Measurements from ENCODE around the gene BCL6. TPM values are rescaled to one million over a fixed set of nuclear protein-coding genes. Genes with fewer than 3 reads are reported as not detected.

The BCL6 gene
- total RNA-seq, 1 experiment from 2014 or later, result 10.4 TPM

DNA sequence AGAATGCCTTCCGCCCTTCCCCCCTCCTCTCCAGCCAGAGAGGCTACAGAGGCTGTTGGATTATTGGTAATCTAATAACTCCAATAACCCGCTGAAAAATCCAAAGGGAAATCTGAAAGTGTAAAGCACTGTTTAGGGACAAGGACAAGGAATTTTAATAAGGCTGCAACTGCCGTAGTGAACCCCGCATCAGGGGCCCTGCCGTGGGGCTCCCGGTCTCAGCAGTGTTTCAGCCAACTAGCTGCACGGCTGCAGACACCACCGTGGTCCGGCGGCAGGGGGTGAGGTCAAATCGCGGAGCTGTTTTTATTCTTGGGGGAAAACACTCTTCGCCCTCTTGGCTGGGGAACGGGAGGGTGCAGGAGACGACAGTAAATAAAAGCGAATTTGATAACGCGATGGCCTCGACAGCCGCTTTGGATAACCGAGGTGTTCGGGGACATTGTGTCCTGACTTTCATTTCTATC, 6.1 kb downstream of the BCL6 start:
- DNase-seq (ENCODE audit: low read depth), result no peak

GRCh38 chr3:187738331-187739093, 6.8 kb downstream of the BCL6 start:
- peak; percentile 88 for DNase-seq (ENCODE audit: low read depth)

GRCh38 chr3:187738071-187738330, 7.3 kb downstream of the BCL6 start:
- no peak for DNase-seq (ENCODE audit: low read depth)

DNA sequence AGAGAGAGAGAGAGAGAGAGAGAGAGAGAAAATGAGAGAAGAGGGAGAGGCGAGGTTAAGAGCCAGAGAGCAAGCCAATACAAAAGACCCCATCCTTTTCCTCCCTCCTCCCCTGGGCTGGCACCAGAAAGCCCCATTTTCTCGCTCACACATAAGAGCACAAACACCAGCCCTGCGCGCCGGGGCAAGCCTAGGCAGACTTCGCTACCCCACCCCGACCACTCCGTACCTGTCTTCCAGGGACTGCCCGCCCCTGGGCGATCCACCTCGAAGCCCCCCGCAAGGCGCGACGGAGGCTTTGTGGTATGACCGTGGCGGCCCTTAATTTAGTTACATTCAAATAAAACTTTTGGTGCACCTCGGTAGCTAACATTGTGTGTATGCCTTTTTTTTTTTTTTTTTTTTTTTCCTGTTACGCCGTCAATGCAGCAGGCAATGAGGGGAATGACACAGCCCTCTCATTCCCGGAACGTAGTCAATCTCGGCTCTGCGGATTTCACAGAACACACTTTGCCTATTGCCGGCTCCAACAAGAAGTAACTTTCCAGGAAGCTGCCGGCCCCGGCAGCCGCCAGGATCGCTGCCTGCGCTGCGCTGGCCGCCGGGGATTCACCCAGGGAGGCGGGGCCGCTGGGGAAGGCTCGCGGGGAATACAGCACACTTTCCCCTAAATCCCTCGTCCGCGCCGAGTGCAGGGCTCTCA, 7.7 kb downstream of the BCL6 start:
- DNase-seq (ENCODE audit: low read depth), result peak; percentile 51

DNA sequence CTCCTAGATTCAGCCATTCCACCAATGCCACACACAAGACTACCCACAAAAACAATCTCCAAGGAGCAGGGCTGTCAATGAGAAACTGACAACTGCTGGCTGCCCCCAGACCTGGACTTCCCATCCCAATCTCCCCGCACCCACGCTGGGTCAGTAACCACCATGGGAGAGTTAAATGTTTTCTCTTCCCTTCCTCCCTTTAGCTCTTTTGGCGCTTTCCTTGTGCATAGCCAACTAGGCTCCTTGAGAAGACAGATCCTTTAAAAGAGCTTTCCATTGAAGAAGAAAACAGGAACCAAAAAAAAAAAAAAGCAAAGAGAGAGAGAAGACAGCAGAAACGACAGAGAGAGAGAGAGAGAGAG, 8.3 kb downstream of the BCL6 start:
- no peak for DNase-seq (ENCODE audit: low read depth)

GRCh38 chr3:187736418-187736871, 8.8 kb downstream of the BCL6 start:
- DNase-seq (ENCODE audit: low read depth), result peak; percentile 30

DNA sequence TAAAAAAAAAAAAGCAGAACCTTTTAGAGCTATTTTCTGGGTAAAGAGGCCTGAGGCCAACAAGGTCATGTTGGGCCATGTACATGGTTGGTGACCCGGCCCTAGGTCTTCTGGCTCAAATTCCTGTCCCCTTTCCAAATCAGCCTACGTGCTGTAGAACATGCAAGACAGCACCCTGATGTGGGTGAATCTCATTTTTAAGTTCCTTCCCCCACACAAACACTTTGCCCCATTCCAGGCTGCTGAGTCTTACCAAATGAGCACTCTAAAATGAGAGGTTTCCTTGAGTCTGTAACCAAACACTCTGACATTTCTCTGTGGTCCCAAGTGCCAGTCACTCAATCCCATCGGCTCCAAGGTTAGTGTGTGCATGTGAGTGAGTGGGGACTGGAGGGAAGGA, 9.4 kb downstream of the BCL6 start:
- DNase-seq (ENCODE audit: low read depth), result no peak

GRCh38 chr3:187735383-187735782, 9.9 kb downstream of the BCL6 start:
- DNase-seq (ENCODE audit: low read depth), result no peak

- no peak for DNase-seq (ENCODE audit: low read depth)
Observed at GRCh38 chr3:187734841-187735240, 10.4 kb downstream of the BCL6 start.

DNA sequence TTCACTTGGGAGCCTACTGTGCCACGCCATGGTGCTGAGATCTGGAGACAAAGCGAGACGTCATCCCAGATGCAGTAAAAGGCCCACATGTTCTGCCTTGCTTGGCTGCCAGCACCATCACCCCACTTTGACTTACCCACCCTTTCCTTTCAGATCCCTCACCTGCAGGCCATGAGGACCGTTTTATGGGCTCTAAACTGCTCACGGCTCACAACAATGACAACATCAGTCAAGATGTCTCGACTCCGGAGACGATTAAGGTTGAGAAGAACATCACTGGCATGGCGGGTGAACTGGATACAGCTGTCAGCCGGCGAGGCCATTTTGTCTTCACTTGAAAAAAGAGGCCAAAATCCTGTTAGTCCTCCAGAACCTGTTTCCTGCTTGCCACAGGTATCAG, 11.9 kb downstream of the BCL6 start:
- DNase-seq (ENCODE audit: low read depth), result no peak

DNA sequence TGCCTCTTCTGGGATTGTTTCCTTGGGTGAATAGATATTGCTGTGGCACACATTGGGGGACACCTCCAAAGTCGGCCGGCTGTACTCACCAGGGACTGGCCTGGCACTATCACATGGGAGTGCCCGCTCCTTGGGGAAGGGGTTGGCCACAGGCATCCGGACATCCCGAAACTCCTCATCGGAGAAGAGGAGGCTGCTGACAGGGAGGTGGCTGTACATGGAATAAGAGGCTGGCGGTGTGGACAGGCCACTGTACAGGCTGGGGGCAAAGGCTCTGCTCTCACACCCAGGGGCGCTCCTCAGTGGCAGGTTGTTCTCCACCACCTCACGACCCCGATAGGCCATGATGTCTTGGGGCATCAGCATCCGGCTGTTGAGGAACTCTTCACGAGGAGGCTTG, 15.7 kb downstream of the BCL6 start:
- no peak for DNase-seq (ENCODE audit: low read depth)

DNA sequence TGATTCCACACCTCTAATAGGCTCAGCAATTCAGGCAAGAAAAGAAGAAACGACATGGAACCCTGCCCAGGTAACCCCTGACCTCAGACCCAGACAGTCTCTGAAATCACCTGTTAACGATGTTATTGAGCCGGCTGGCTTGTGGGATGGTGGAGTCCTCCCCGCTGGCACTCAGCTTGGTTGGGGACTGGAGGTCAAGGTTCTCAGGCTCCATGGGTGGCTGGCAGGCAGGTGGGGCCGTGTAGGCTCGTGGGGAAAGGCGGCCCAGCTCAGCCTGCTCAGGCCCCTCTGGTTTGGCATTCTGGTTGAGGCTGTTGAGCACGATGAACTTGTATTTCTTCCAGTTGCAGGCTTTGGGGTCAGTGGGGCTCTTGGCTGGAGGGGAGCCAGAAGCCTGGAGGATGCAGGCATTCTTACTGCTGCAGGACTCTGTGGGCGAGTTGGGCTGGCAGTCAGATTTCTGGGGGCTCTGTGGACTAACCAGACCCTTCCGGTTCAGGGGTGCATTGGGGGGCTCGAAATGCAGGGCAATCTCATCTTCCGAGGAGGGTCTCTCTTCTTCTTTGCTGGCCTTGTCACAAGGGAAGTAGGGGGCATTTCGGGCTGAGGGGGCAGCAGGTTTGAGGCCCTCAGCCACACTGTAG, 16.2 kb downstream of the BCL6 start:
- DNase-seq (ENCODE audit: low read depth), result no peak

DNA sequence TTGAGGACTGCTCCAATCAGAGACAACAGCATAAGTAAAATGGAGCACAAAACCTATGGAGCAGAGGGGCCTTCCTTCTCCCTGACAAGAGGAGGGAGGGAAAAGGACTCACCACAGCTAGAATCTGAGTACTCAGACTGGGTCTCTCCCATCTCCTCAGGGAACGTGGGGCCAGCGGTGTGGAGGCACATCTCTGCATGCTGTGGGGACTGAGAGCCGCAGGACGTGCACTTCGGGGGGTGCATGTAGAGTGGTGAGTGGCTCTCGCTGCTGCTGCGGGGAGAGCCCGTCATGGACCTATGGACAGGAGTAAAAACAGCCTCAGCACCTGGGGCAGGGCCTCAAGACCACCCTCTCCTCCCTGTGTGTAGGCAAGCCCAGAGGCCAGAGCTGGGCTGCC, 17.0 kb downstream of the BCL6 start:
- DNase-seq (ENCODE audit: low read depth), result no peak

- no peak for DNase-seq (ENCODE audit: low read depth)
Observed at GRCh38 chr3:187726564-187726963, 18.7 kb downstream of the BCL6 start.

GRCh38 chr3:187725653-187726370, 19.5 kb downstream of the BCL6 start:
- no peak for DNase-seq (ENCODE audit: low read depth)

- no peak for DNase-seq (ENCODE audit: low read depth)
Observed at GRCh38 chr3:187725224-187725623, 20.0 kb downstream of the BCL6 start.

DNA sequence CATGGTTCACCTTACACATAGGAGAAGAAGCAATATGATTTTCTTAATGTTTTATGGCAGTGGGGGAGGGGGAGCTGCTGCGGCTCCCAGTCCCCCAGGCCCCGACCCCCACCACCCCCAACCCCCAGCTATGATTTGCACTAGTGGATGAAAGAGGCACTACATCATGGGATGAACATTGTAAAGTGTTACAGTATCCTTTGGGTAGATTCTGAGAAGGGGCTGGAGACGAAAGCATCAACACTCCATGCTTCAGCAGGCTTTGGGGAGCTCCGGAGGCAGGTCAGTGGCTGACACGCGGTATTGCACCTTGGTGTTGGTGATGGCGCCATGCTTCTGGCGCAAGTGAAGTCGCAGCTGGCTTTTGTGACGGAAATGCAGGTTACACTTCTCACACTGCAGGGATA, 23.1 kb downstream of the BCL6 start:
- no peak for DNase-seq (ENCODE audit: low read depth)

DNA sequence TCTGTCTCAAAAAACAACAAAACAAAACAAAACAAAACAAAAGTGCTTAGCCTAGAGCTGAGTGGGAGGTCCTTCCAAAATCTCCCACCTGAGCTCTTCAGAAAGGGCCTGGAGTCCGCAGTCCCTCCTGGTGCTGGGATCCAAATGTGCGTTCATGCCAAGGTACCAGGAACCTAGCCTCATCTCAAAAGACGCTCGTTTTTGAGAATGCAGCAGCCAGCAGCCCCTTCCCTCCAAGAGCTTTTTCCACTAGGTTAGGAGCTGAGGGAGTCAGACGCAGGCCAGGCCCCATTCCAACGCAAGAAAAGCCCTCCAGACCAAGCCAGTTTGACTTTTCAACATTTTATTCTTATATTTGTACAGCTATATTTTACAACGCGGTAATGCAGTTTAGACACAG, 24.2 kb downstream of the BCL6 start:
- no peak for DNase-seq (ENCODE audit: low read depth)

- DNase-seq (ENCODE audit: low read depth), result no peak
Observed at GRCh38 chr3:187720337-187720670, 25.0 kb downstream of the BCL6 start.

- no peak for DNase-seq (ENCODE audit: low read depth)
Observed at GRCh38 chr3:187719628-187720336, 25.5 kb downstream of the BCL6 start.

DNA sequence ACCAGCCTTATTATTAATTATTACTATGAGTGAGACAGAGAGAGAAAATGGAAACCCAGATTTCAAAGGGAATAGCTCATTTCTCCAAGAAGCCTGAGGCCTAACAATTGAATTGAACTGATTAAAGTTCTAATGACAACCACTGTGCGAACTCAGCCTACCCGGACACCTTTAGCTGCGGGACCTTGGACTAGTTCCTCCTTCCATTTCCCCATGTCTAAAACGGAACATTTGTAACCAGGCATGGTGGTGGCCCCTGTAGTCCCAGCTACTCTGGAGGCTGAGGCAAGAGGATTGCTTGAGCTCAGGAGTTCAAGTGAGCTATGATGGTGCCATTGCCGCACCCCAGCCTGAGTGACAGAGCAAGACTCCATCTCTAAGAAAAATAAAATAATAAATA, 26.5 kb downstream of the BCL6 start:
- no peak for DNase-seq (ENCODE audit: low read depth)

DNA sequence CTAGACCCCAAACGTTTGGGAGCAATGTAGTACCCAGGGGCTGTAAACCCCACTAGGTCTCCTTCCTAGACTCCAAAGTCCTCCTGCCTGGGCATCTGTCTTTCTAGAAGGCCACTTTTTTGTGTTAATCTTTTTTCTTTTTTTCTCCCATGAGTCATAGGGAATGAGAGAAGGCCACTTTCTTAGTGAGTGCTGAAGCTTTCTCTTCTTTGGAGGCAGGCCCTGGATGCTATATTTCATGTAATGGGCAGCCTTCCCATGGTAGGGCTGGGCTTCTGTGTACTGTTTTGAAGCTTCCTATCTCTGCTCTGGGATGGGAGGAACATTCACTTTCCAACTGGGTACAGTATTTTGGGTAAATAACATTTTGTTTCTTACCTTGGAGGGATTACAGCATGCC, 27.7 kb downstream of the BCL6 start:
- DNase-seq (ENCODE audit: low read depth), result no peak

Measured in HT1080 (cell line).